Thoracic aorta (tissue), 2 donors: ENCODE data around the gene GRAMD4. TPM values are rescaled to one million over a fixed set of nuclear protein-coding genes. Genes with fewer than 3 reads are reported as not detected.

Source experiments
- ATAC-seq: fragments of 150-250 bp; one replicate; pipeline ENCODE4 v1.8.0; 2017; ENCODE audit warnings: low read depth; ENCODE audit not compliant: insufficient number of reproducible peaks, low FRiP score
- DNase-seq: peaks from one replicate; pipeline ENCODE4 v3.0.0-alpha.2; 2020; ENCODE audit warnings: low spot score
- H3K27ac ChIP-seq, 2 donors: fragments of 200-600 bp; sonication (generic); 1 replicate in 1 of 2; 2 replicates in 1 of 2; pipeline ENCODE4 v1.5.1; 2016; ENCODE audit warnings: mild to moderate bottlenecking in 2 of 2, moderate library complexity in 2 of 2
- H3K27me3 ChIP-seq: fragments of 200-600 bp; sonication (generic); replicated peaks from 2 replicates; pipeline ENCODE4 v1.6.0; 2016; ENCODE audit warnings: mild to moderate bottlenecking; ENCODE audit not compliant: insufficient read depth
- H3K36me3 ChIP-seq: fragments of 200-600 bp; sonication (generic); one replicate; pipeline ENCODE4 v1.5.1; 2016
- H3K4me1 ChIP-seq, 2 donors: fragments of 200-600 bp; sonication (generic); 1 replicate in 1 of 2; 2 replicates in 1 of 2; pipeline versions ENCODE4 v1.5.1 to v1.6.0; 2016; ENCODE audit warnings: low read depth in 2 of 2, mild to moderate bottlenecking in 1 of 2; ENCODE audit not compliant: control insufficient read depth in 1 of 2
- H3K4me3 ChIP-seq: fragments of 200-600 bp; sonication (generic); 2 replicates; pipeline ENCODE4 v1.5.1; 2016; ENCODE audit warnings: mild to moderate bottlenecking
- H3K9me3 ChIP-seq: fragments of 200-600 bp; sonication (generic); 2 replicates; pipeline ENCODE4 v1.5.1; 2016
- CTCF ChIP-seq: fragments of 200-600 bp; sonication (generic); IDR thresholded peaks from one replicate; pipeline ENCODE4 v1.5.1; 2019; ENCODE audit warnings: antibody characterized with exemption
- total RNA-seq, 2 donors: library from RNA; depleted of rRNA; stranded (reverse); fragments of >200 nt; gene quantifications; one replicate each; pipeline versions ENCODE4 v1.1.0 to v1.2.3, GENCODE V29; 2016

GRAMD4 gene
- total RNA-seq, 2 donors from 2014 or later = 16.2 to 56.5 TPM

DNA sequence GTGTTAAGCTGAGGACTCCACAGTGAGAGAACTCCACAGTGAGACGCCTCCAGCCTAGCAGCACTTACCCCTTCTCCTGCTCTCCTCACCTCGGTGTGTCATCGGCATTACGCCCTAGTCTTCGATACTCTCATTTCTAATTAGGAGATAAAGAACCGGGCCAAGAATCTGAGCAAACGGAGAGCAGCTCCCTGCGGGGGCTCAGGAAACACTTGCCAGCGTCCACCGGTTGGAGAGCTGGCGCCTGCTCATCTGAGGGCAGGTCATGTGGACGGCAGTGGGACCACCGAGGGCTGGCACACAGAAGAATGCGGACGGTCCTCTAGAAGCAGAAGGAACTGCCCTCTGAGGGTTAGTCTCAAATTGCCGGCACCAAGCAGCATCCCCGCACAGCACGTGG, 104.9 kb downstream of the GRAMD4 start:
- H3K27ac ChIP-seq = no peak overlapping the region
- TF ChIP-seq CTCF = no peak
- H3K4me3 ChIP-seq = no peak overlapping the region
- H3K4me1 ChIP-seq = no peaks in the 10 kb centered on the region
- no peaks in the 10 kb centered on the region for H3K9me3 ChIP-seq
- no peak for ATAC-seq
- peaks cover under 1% of the 10 kb centered on the region for H3K36me3 ChIP-seq
- no peak for DNase-seq
- H3K27me3 ChIP-seq = no peaks in the 10 kb centered on the region

GRCh38 chr22:46726066-46726985, 106.1 kb downstream of the GRAMD4 start:
- no peaks in the 10 kb centered on the region for H3K27me3 ChIP-seq
- no peak for TF ChIP-seq CTCF
- DNase-seq (no peak), ATAC-seq (no peak)
- H3K27ac ChIP-seq = no peak overlapping the region
- H3K9me3 ChIP-seq = no peaks in the 10 kb centered on the region
- H3K4me3 ChIP-seq = no peak overlapping the region
- H3K36me3 ChIP-seq = no peaks in the 10 kb centered on the region
- H3K4me1 ChIP-seq = peaks cover 0 to 6% of the 10 kb centered on the region in 2 donors

- H3K4me1 ChIP-seq = peaks cover 0 to 11% of the 10 kb centered on the region in 2 donors
- no peak overlapping the region for H3K4me3 ChIP-seq
- TF ChIP-seq CTCF = no peak
- H3K36me3 ChIP-seq = peaks cover 3% of the 10 kb centered on the region
- ATAC-seq (no peak), DNase-seq (no peak)
- H3K9me3 ChIP-seq = no peaks in the 10 kb centered on the region
- no peak overlapping the region for H3K27ac ChIP-seq
- no peaks in the 10 kb centered on the region for H3K27me3 ChIP-seq
These were observed 106.8 kb downstream of the GRAMD4 start for GRCh38 chr22:46726986-46727317.

GRCh38 chr22:46727813-46728364, 107.7 kb downstream of the GRAMD4 start:
- no peaks in the 10 kb centered on the region for H3K27me3 ChIP-seq
- TF ChIP-seq CTCF = no peak
- ATAC-seq = no peak
- H3K9me3 ChIP-seq = no peaks in the 10 kb centered on the region
- no peak overlapping the region for H3K4me3 ChIP-seq
- DNase-seq = no peak
- peaks cover 0 to 11% of the 10 kb centered on the region in 2 donors for H3K4me1 ChIP-seq
- no peak overlapping the region for H3K27ac ChIP-seq
- peaks cover 4% of the 10 kb centered on the region for H3K36me3 ChIP-seq

GRCh38 chr22:46728470-46728869, 108.3 kb downstream of the GRAMD4 start:
- no peak overlapping the region for H3K27ac ChIP-seq
- no peak for ATAC-seq
- peaks cover 0 to 11% of the 10 kb centered on the region in 2 donors for H3K4me1 ChIP-seq
- H3K27me3 ChIP-seq = no peaks in the 10 kb centered on the region
- H3K9me3 ChIP-seq = no peaks in the 10 kb centered on the region
- no peak for TF ChIP-seq CTCF
- H3K36me3 ChIP-seq = peaks cover 4% of the 10 kb centered on the region
- H3K4me3 ChIP-seq = no peak overlapping the region
- DNase-seq = no peak

Other genes starting within 250 kb of the GRAMD4 start
- gene CELSR1, start 82.8 kb upstream of the GRAMD4 start, total RNA-seq = 1 to 10 TPM; 1.5 to 6.7 TPM
- gene CERK, start 117.9 kb downstream of the GRAMD4 start, total RNA-seq = 10 to 100 TPM; 65.5 to 72.8 TPM
- gene TBC1D22A, start 142.3 kb downstream of the GRAMD4 start, total RNA-seq = 10 to 100 TPM; 28.9 to 31.3 TPM